HG03060 (cell line): ENCODE data around the gene C22orf15.

ENCODE experiments used
- ATAC-seq: cut with Tn5 transposase; IDR thresholded peaks from one replicate; pipeline ENCODE4 v1.9.1; 2021; ENCODE audit warnings: low read depth, moderate number of reproducible peaks; ENCODE audit not compliant: unreplicated experiment

Gene C22orf15

DNA sequence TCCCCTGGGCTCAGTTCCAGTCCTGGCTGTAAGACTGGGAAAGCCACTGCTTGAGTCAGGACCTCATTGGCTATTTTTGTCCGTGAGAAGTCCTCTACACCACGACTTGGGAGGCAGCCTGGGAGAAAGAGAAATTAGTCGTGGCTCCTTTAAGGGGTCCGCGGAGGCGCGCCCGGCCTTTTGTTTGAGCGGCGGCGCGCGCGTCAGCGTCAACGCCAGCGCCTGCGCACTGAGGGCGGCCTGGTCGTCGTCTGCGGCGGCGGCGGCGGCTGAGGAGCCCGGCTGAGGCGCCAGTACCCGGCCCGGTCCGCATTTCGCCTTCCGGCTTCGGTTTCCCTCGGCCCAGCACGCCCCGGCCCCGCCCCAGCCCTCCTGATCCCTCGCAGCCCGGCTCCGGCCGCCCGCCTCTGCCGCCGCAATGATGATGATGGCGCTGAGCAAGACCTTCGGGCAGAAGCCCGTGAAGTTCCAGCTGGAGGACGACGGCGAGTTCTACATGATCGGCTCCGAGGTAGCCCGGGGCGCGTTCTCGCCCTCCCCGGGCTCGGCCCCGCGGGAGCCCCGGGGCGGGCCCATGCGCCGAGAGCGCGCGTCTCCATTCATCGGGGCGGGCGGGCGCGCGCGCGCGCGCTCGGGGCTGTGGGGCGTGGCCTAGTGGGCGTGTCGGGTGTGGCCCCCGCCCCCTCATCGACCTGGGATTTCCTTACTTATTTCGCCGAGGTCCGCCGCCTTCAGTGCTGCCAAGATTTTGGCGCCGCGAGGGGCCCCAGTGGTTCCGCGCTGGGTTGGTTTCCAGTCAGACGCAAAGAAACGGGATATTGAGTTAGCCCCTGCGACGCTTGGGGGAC, 24.2 kb downstream of the C22orf15 start, which contains the start of gene SMARCB1:
Gene SMARCB1, plus strand, starts transcription at position 215 of the 848 bp plus-strand sequence. Its CDS starts 204 bp downstream, at position 419.
- peak; percentile 44 for ATAC-seq

GRCh38 chr22:23787600-23787896, 24.8 kb downstream of the C22orf15 start:
- ATAC-seq = no peak

DNA sequence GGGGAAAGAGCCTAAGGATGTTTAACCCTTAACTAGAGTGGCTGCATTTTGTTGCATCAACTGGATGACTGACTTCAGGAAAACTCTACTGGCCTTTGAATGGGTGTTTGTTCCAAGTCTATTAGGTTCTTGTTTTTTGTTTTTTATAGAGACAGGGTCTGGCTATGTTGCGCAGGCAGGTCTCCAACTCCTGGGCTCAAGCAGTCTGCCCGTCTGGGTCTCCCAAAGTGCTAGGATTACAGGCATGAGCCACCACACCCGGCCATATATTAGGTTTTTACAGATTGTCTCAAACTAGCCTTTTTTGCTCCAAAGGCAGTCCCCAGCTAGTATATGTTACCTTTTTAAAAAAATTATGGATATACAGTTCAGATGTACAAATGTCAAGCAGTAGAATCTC, 25.1 kb downstream of the C22orf15 start:
- no peak for ATAC-seq

DNA sequence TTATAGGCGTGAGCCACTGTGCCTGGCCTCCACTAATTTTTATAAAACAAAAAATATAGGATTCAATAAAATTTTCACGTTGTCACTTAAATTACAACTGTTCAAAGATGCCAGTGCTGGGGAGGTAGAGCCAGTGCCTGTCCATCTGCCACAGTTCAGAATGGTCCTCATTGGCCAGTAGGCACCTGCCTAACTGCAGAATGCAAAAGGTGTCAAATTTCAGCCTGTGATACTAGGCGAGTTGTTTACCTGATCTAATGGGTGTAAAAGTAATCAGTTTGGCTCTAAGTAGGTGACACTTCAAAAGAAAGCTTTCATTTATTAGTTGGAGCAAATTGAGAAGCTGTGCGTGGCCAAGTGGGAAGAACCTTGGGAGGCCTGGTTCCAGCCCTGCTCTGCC, 26.3 kb downstream of the C22orf15 start:
- no peak for ATAC-seq

GRCh38 chr22:23789638-23790037, 26.8 kb downstream of the C22orf15 start:
- no peak for ATAC-seq

- ATAC-seq = no peak
Observed at GRCh38 chr22:23790819-23791737, 28.3 kb downstream of the C22orf15 start.

DNA sequence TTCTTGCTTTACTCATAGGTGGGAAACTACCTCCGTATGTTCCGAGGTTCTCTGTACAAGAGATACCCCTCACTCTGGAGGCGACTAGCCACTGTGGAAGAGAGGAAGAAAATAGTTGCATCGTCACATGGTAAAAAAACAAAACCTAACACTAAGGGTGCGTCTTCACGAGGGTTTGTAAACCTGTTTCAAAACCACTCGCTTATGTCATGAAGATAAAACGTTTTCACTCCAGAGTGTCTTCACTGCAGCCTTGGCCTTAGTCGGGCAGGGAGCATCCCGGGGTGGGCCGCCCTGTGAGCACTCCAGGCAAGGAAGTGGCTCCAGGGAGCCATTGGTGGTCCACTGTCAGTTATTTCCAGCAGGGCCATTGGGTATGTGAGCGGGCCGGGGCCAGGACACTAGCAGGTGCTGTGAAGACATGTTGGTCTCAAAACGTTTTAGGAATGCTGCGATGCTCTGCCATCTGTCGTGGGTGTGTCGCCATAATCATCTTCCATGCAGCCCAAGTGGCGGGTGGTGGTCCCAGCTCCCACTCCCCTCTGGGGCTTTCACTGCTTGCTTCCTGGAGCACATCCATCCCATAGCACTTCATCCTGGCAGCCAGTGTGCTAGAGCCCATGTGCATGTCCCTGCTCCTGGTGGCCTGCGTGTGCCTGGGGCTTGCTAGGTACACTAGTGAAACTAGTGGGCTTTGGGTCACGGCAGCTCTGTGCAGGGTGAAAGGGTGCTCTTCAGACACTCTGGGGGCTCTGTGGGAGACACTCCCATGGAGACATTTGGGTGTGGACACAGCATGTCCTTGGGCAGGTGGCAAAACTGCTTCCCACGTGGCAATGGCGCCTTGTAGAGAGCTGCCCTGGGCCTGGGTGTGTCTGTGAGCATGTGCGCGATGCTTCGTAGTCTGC, 29.2 kb downstream of the C22orf15 start:
- no peak for ATAC-seq

DNA sequence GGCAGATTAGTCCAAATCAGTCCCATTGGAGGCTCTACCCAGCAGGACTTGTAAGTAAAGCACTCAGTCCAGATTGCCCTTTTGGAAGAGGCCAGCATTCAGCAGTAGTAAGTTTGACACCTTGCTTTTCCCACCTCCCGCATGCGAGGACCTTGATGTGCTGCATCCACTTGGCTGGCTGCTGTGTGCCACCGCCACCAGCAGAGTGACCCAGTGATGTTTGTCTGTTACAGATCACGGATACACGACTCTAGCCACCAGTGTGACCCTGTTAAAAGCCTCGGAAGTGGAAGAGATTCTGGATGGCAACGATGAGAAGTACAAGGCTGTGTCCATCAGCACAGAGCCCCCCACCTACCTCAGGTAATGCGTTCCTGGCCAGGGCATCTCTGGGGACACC, 30.5 kb downstream of the C22orf15 start:
- no peak for ATAC-seq

DNA sequence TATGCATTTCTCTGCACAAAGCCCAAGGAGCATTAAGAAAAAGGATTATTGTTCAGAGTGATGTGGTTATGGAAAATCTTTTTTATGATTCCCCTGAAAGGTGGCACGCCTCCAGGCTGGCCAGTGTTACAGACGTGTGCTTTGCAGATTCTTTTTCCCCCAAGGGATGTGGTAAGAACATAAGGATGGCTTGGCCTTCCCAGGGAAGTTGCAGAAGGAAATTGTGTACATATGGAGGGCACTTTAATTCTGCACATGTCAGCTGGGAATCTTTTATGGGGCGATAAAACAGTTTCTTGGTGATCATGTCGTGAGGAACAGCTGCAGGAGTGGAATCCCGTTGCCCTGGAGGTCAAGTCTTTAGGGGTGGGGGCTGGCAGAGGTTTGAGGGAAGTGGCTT, 33.7 kb downstream of the C22orf15 start:
- ATAC-seq = no peak

GRCh38 chr22:23800297-23801237, 37.8 kb downstream of the C22orf15 start:
- peak; percentile 68 for ATAC-seq

DNA sequence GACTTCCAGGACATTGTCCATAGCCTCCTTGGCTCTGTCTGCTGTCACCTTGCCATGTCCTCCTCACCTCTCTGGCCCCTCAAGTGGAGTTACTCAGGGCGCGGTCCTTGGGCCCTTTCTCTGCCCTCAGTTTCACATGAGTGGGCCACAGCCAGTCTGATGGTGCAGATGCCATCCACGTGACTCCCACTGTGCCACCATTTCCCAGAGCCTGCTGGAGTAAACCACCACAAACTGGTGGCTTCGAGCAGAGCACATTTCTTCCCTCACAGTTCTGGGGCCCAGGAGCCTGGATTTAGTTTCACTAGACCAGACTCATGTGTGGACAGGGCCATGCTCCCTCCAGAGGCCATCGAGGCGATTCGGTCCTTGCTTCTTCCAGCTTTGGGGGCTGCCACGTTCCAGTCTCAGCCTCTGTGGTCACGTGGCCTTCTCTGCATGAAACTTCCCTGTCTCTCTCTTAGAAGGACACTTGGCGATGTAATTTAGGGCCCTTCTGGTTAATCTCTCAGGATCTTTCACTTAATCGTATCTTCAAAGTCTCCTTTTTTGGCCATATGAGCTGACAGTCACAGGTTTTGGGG, 38.5 kb downstream of the C22orf15 start:
- no peak for ATAC-seq

GRCh38 chr22:23801886-23802377, 39.1 kb downstream of the C22orf15 start:
- ATAC-seq = no peak

DNA sequence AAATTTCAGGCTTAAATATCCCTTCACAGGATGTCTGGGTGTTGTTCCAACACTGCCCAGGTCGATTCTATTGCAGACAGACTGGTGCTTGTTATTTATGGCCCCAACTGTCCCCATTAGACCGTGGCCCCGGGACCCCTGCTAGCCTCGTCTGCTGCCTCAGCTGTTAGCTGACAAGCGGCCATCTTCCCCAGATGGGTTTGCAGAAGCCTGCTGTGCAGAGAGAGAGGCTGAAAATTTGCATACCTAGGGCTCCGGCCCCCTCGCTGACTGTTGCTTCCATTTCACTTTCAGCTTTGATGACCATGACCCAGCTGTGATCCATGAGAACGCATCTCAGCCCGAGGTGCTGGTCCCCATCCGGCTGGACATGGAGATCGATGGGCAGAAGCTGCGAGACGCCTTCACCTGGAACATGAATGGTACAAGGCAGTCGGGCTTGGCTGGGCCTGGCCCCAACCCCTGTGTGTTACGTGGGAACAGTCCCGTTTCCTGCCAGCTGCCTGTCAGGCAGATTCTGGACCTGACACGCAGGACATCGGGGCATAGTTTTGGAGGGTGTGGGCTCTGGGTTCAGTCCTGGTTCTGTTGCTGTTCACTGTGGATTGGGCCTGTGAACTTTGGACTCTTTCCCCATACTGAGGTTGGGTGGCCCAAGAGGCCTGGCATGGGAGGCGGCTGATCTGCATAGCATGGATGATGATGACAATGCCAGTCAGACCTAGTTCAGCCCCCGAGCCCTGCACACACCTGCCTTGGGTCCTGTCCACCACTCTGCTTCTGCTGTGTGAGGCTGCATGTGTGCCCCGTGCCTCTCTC, 40.4 kb downstream of the C22orf15 start:
- no peak for ATAC-seq

DNA sequence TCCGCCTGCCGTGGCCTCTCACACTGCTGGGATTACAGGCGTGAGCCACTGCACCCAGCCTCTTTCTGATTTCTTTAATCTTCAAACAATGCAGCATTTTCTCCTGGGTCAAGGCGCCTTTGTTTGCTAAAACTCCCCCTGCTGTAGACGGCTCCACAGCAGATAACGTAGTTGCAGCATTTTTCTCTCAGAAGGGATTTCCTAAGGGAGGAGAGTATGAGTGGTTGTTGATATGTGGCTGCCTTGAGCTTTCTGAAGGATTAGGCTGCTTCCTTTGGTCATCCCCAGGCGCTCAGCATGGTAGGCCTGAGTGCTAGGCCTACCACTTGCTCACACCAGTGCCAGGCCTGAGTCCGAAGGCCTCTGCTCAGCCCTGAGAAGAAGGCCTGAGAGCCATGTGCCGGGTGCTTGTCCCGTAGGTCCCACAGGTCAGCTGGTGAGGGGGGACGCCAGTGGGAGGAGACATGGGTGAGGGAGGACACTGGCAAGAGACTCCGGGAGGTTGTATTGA, 42.0 kb downstream of the C22orf15 start:
- ATAC-seq = no peak

DNA sequence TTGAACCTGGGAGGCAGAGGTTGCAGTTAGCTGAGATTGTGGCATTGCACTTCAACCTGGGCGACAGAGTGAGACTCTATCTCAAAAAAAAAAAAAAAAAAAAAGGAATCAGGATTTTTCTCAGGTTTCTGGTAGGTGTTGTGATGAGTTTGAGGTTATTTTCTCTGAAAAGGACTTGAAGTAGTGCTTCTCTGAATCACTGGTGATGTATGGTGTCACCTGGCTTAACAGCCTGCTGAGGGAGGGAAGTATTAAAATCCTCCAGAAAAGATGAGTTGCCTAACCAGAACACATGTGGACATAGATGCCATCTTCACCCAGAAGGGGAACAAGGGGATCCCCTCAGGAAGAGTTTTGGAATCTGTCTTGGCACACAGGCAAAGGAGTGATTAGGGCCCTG, 44.0 kb downstream of the C22orf15 start:
- no peak for ATAC-seq

DNA sequence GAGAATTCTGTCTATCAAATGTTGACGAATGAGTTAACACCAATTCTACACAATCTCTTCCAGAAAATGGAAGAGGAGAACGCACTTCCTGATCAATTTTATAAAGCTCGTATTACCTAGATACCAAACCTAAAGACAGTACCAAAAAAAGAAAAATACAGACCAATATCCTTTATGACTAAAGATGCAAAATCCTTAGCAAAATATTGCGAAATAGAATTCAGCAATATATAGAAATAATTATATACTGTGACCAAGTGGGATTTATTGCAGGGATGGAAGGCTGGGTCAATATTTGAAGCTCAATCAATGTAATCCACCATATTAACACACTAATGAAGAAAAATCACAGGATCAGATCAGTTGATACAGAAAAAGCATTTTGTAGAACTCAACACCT, 49.6 kb downstream of the C22orf15 start:
- ATAC-seq = no peak
